BJ (cell line): ENCODE measurements around the gene OSM. TPM values are rescaled to one million over a fixed set of nuclear protein-coding genes. Genes with fewer than 3 reads are reported as not detected.

ENCODE experiments used
- CTCF ChIA-PET: fragments of 350-600 bp; formaldehyde crosslinking; extraction: SDS; loops from one replicate; lab custom pipeline; 2021; ENCODE audit warnings: antibody characterized with exemption, inconsistent platforms; lab: Yijun Ruan, JAX
- POLR2A ChIA-PET: fragments of 300-600 bp; sonication (Branson Sonifier 250); formaldehyde crosslinking; extraction: SDS; loops from one replicate; lab custom pipeline; 2021; ENCODE audit warnings: antibody characterized with exemption; lab: Charles Lee
- DNase-seq: peaks from one replicate; pipeline ENCODE4 v3.0.0-alpha.2; 2011; ENCODE audit warnings: low read depth
- H3K27me3 ChIP-seq: 2 replicates; pipeline ENCODE4 v1.6.0; 2011; ENCODE audit warnings: low read length; ENCODE audit not compliant: control insufficient read depth, insufficient read depth
- H3K36me3 ChIP-seq: 2 replicates; pipeline ENCODE4 v1.5.1; 2011; ENCODE audit warnings: low read length; ENCODE audit not compliant: control insufficient read depth, insufficient read depth
- H3K4me3 ChIP-seq: 2 replicates; pipeline ENCODE4 v1.5.1; 2011; ENCODE audit warnings: low read depth, mild to moderate bottlenecking, control low read depth, low read length
- polyA plus RNA-seq: library from polyadenylated mRNA; depleted of rRNA; stranded (reverse); fragments of >200 nt; gene quantifications from 2 replicates; pipeline ENCODE4 v1.2.3, GENCODE V29; 2011
- TF ChIP-seq, protein P1 (sequence below): IDR thresholded peaks from 2 replicates; pipeline ENCODE4 v1.5.1; 2011; ENCODE audit warnings: low read depth, mild to moderate bottlenecking, control low read depth, inconsistent platforms, low read length, moderate library complexity; ENCODE audit not compliant: insufficient read depth

Gene OSM
- polyA plus RNA-seq, 1 experiment, result not detected

DNA sequence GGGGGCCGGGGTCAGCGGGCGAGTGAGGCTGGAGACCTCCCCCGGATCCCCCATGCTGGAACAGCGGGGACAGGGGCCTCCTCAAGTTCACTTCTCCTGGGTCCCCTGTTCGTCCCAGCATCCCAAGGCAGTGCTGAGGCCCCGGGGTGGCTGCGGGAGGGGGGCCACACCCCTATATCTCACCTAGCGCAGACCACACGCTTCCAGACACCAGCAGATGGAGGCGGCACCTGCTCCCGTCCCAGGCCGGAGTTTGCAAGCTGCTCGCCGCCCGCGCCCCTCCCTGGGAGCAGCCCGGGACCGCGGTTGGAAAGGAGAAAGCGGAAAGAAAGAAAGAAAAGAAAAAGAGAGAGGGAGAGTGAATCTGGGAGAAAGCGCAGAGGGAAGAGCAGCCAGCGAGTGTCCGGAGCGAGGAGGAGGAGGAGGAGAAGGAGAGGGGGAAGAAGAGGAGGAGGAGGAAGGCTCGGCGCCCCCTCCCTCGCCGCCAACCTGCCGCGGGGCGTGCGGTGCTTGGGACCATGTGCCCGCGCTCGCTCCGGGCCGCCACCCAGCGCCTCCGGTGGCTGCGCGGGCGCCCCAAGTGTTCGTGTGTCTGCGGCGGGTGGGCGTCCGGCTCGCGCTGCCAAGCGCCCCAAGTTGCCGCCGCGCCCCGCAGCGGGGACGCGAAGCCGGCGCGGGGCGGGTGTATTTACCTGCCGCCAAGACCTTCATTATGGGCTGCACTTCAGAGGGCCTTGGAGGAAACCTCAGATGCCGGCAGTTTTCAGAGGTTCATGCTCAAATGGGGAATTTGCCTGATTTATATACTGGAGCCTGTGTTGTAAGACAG, 20.5 kb downstream of the OSM start, which contains the start of gene LIF:
Gene LIF (minus strand): TSS at position 775 of the 829 bp plus-strand sequence. CDS start 64 bp downstream, at position 711.
- peaks cover 9% of the 10 kb centered on the region for H3K36me3 ChIP-seq
- ChIA-PET POLR2A (interaction anchor here (1.5 kb wide), 1 partner anchor 11 kb away, joined by 3 read pairs; no protein-coding TSS in a partner anchor), CTCF (interaction anchor here (1.1 to 2.4 kb wide), 3 partner anchors 9 to 138 kb away, joined by 3 to 7 read pairs (median 4); no protein-coding TSS in a partner anchor)
- no peaks in the 10 kb centered on the region for H3K27me3 ChIP-seq
- peak within 1 kb of the TSS; percentile 65 for H3K4me3 ChIP-seq
- DNase-seq, result no peak
- TF ChIP-seq, protein P1, sequence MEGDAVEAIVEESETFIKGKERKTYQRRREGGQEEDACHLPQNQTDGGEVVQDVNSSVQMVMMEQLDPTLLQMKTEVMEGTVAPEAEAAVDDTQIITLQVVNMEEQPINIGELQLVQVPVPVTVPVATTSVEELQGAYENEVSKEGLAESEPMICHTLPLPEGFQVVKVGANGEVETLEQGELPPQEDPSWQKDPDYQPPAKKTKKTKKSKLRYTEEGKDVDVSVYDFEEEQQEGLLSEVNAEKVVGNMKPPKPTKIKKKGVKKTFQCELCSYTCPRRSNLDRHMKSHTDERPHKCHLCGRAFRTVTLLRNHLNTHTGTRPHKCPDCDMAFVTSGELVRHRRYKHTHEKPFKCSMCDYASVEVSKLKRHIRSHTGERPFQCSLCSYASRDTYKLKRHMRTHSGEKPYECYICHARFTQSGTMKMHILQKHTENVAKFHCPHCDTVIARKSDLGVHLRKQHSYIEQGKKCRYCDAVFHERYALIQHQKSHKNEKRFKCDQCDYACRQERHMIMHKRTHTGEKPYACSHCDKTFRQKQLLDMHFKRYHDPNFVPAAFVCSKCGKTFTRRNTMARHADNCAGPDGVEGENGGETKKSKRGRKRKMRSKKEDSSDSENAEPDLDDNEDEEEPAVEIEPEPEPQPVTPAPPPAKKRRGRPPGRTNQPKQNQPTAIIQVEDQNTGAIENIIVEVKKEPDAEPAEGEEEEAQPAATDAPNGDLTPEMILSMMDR, result no peak

DNA sequence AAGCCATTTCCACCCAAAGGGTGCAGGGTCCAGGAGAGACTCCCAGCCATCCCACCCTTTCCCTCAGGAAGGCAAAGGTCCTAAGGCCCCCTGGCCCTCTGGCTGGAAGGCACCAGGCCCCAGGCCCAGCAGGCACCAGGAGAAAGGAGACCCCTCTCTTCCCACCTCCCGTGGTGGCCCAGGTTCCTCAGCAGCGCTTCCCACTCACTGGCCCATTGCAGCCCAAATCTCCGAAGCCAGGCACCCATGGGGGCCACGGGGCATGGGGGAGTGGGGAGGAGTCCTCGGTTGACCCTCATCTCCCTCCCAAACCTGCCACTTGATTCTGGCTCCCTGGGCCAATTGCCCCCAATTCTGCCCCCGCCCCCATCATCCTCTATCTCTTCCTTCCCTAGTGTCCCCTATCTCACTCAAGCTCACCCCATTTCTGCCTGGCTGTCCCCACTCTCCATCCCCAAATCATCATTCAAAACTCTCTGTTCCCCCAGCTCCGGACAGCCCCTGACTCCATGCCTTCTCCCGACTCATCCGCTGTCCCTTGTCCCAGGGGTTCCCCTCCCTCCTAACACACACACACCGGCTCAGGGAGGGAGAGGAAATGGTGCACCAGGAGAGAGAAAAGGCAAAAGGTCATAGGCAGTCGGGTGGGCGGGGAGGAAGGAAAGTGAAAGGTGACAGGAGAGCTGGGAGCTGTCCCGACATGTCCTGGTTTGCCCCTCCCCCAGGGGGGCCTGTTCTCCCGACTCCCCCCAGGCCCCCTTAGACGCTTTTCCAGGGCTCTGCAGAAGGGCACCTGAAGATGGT, 21.3 kb downstream of the OSM start:
- TF ChIP-seq, protein P1, result no peak
- CTCF ChIA-PET, result interaction anchor here (1.1 to 2.4 kb wide), 3 partner anchors 10 to 138 kb away, joined by 3 to 7 read pairs (median 4); no protein-coding TSS in a partner anchor
- Histone ChIP-seq H3K36me3 (peaks cover 9% of the 10 kb centered on the region), H3K27me3 (no peaks in the 10 kb centered on the region), H3K4me3 (peak overlapping the region; percentile 65)
- POLR2A ChIA-PET, result interaction anchor here (1.5 kb wide), 1 partner anchor 10 kb away, joined by 3 read pairs; no protein-coding TSS in a partner anchor
- no peak for DNase-seq

DNA sequence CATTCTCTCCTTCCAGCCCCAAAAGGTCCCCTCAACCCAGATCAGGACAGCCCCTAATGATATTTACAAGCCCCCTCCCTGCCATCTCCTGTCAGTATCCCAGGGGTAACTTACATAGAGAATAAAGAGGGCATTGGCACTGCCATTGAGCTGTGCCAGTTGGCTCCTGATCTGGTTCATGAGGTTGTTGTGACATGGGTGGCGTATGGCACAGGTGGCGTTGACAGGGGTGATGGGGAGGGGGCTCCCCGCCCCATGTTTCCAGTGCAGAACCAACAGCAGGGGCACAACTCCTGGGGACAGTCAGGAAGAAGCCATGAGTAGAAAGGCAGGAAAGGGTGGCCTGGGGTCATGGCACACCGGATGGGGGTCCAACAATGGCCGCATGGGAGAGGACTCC, 22.0 kb downstream of the OSM start:
- Histone ChIP-seq H3K27me3 (no peaks in the 10 kb centered on the region), H3K4me3 (no peak overlapping the region), H3K36me3 (peaks cover 9% of the 10 kb centered on the region)
- ChIA-PET POLR2A (no interaction called here), CTCF (interaction anchor here (0.9 to 2.4 kb wide), 3 partner anchors 11 to 143 kb away, joined by 3 to 7 read pairs (median 3); no protein-coding TSS in a partner anchor)
- no peak for DNase-seq
- TF ChIP-seq, protein P1, result no peak

DNA sequence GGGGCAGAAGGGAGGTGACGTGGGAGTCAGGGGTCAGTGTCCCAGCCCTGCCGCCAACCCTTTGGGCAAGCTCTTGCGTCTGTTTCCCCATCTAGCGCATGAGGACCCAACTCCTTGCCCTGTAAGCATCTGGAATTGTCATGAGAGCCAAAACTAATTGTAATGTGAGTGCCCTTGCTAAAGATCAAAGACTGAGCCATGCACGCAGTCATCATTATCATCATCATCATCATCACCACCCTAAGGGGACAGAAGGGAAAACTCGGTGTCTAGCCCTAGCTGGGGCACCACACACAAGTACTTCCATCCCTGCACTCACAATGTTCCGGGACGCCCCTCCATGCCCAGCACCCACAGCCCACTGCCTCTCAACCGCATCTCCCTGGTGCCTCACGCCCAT, 22.6 kb downstream of the OSM start:
- Histone ChIP-seq H3K4me3 (no peak overlapping the region), H3K36me3 (peaks cover 9% of the 10 kb centered on the region), H3K27me3 (no peaks in the 10 kb centered on the region)
- DNase-seq, result no peak
- CTCF ChIA-PET, result interaction anchor here (0.9 to 1.2 kb wide), 2 partner anchors 40 to 142 kb away, joined by 3 read pairs; no protein-coding TSS in a partner anchor
- TF ChIP-seq, protein P1, result no peak
- POLR2A ChIA-PET, result no interaction called here

DNA sequence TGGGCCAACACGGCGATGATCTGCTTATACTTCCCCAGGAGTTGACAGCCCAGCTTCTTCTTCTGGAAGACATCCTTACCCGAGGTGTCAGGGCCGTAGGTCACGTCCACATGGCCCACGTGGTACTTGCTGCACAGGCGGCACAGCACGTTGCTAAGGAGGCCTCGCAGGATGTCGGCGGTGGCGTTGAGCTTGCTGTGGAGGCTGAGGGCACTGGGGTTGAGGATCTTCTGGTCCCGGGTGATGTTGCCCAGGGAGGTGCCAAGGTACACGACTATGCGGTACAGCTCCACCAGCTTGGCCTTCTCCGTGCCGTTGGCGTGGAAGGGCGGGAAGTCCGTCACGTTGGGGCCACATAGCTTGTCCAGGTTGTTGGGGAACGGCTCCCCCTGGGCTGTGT, 23.0 kb downstream of the OSM start:
- POLR2A ChIA-PET, result no interaction called here
- no peak for DNase-seq
- CTCF ChIA-PET, result interaction anchor here (0.9 to 3.6 kb wide), 3 partner anchors 12 to 142 kb away, joined by 3 to 11 read pairs (median 3); no protein-coding TSS in a partner anchor
- H3K36me3 ChIP-seq, result peaks cover 9% of the 10 kb centered on the region
- H3K4me3 ChIP-seq, result no peak overlapping the region
- TF ChIP-seq, protein P1, result no peak
- H3K27me3 ChIP-seq, result no peaks in the 10 kb centered on the region
